NCI-H82 treated with DMSO at 0.1 percent for 48 hours (cell line): ENCODE measurements around the gene ARID4A.
"Not testable (repeated sequence)": the region's sequence is repeated elsewhere in the genome, so short reads cannot be mapped to it uniquely, and the experiment has no call there.

Source experiments
- DNase-seq: peaks from one replicate; lab custom pipeline; 2025; ENCODE audit not compliant: unreplicated experiment; lab: John Stamatoyannopoulos, UW

Gene ARID4A

GRCh38 chr14:58298477-58299400 lies at the start of gene ARID4A:
TSS of gene ARID4A (plus strand) at chr14:58298555. CDS start at chr14:58299855, 1,300 bp downstream.
- DNase-seq, result no peak

GRCh38 chr14:58249611-58250010 lies 48.7 kb upstream of the ARID4A start:
- DNase-seq, result no peak

GRCh38 chr14:58258156-58258555 lies 40.2 kb upstream of the ARID4A start:
- no peak for DNase-seq

- DNase-seq, result not testable (repeated sequence)
These were observed 36.4 kb upstream of the ARID4A start for GRCh38 chr14:58262005-58262404.

- DNase-seq, result no peak
These were observed 33.0 kb upstream of the ARID4A start for GRCh38 chr14:58265401-58265800.

- DNase-seq, result no peak
These were observed 27.7 kb upstream of the ARID4A start for GRCh38 chr14:58270628-58271027.

GRCh38 chr14:58272588-58273372 lies 25.6 kb upstream of the ARID4A start:
- DNase-seq, result no peak

- no peak for DNase-seq
These were observed 23.5 kb upstream of the ARID4A start for GRCh38 chr14:58274881-58275280.

- DNase-seq, result no peak
These were observed 22.7 kb upstream of the ARID4A start for GRCh38 chr14:58275527-58276190.

- DNase-seq, result no peak
These were observed 22.1 kb upstream of the ARID4A start for GRCh38 chr14:58276208-58276607.

- DNase-seq, result no peak
These were observed 20.2 kb upstream of the ARID4A start for GRCh38 chr14:58278177-58278576.

GRCh38 chr14:58280954-58281787 lies 17.2 kb upstream of the ARID4A start:
- no peak for DNase-seq

- no peak for DNase-seq
These were observed 16.4 kb upstream of the ARID4A start for GRCh38 chr14:58281969-58282368.

- DNase-seq, result no peak
These were observed 15.3 kb upstream of the ARID4A start for GRCh38 chr14:58282925-58283593.

GRCh38 chr14:58283730-58284129 lies 14.6 kb upstream of the ARID4A start:
- no peak for DNase-seq

GRCh38 chr14:58285132-58285531 lies 13.2 kb upstream of the ARID4A start:
- DNase-seq, result no peak

- DNase-seq, result no peak
These were observed 10.7 kb upstream of the ARID4A start for GRCh38 chr14:58287607-58288042.

GRCh38 chr14:58288106-58288792 lies 10.1 kb upstream of the ARID4A start:
- DNase-seq, result no peak

- no peak for DNase-seq
These were observed 6.7 kb upstream of the ARID4A start for GRCh38 chr14:58291646-58292045.
